GM19438 (cell line): ENCODE measurements around the gene UBE2M.

ENCODE experiments used
- ATAC-seq: cut with Tn5 transposase; IDR thresholded peaks from one replicate; pipeline ENCODE4 v1.9.1; 2021; ENCODE audit warnings: low read depth; ENCODE audit not compliant: unreplicated experiment

UBE2M gene

GRCh38 chr19:58571575-58571947 is 13.2 kb upstream of the UBE2M start:
- ATAC-seq, result no peak

DNA sequence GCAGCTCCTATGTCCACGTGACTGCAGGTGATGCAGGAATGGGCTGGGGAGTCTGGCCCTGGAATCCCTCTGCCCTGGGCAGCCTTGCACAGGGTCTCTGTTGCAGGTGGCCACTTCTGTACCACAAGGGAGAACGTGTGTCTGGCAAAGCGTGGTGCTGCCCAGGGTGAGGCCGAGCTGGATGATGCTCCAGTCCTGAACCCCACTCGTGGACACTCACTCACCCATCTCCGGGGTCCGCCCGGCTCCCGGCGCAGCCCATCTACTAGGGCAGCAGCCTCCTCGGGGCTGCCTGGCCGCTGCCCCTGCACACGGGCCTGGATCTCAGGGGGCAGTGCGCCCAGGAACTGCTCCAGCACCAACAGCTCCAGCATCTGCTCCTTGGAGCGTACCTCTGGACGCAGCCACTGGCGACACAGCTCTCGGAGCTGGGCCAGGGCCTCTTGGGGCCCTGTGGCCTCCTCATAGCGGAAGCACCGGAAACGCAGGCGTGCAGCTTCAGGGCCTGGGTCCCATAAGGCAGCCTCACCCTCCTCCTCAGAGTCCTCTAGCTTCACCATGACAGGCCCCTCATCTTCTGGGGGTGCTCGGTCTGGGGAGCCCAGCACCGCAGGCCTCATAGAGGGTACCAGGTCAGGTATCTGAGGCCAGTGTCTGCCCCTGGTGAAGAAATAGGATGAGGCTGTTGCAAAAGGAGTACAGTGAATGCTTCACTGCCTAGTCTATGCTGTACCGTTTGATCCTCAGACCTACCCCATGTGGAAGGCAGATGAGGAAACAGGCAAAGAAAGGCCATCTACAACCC is 12.6 kb upstream of the UBE2M start:
- ATAC-seq, result no peak

GRCh38 chr19:58569943-58570670 is 11.7 kb upstream of the UBE2M start:
- no peak for ATAC-seq

GRCh38 chr19:58569191-58569942 is 11.0 kb upstream of the UBE2M start:
- ATAC-seq, result no peak

DNA sequence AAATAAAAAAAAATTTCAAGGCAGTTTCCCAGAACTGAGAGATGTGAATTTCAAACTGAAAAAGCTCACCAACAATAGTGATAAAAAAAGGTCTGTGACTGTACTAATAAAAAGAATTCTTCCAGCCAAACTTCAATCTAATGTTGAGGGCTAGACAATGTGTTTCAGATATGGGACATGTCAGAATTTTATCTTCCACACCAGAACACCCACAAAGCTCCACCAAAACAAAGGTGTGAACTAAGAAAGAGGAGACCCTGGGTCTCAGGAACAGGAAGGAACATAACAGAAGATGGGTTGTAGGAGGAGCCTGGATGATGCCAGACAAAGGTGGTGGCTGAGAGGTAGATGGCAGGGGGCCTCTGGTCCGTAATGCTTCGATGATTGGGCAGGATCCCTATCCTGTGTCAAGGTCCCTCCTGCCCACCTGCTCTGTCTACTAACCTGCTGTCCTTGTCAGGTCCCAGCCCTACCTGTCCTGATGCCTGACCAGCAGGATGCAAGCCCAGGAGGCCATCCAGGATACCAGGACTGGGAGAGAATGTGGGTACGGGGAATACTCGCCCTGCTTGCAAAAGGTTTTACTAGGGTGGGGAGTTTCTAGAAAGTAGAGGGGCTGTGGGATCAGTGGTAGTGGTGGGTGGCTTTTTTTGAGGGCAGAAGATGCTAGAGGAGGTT is 10.2 kb upstream of the UBE2M start:
- no peak for ATAC-seq

DNA sequence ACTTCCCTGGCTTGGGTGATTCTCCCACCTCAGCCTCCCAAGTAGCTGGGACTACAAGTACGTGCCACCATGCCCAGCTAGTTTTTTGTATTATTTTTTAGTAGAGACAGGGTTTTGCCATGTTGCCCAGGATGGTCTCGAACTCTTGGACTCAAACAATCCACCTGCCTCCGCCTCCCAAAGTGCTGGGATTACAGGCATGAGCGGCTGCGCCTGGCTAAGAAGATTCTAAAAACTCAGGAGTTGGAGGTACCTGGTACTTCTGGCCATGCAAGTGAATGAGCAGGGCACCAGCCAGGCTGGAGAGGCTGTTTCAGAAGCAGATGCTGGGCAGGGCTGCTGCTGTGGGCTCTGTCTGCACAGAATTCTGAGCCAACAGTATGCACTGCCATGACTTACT is 8.6 kb upstream of the UBE2M start:
- ATAC-seq, result no peak

GRCh38 chr19:58563823-58564222 is 5.4 kb upstream of the UBE2M start:
- no peak for ATAC-seq

DNA sequence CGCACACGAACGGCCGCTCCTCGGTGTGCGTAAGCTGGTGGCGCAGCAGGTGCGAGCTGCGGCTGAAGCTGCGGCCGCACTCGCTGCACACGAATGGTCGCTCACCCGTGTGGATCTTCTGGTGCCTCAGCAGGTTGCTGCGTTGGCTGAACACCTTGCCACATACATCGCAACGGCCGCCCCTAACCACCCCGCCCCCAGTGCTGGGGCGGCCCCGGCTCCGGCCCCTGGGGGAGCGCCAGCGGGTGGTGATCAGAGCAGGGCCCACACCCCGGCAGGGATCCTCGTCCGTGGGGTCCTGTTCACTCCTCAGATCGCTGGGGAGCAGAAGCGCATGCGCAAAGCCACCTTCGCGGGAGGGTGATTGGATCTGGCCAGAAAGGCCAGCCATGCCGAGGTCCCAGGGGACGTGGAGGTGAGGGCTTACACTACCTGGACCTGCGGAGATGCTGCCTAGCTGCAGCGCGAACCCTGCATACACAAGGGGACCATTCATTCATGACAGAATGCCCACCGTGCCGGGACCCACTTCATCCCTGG is 4.7 kb upstream of the UBE2M start:
- no peak for ATAC-seq

DNA sequence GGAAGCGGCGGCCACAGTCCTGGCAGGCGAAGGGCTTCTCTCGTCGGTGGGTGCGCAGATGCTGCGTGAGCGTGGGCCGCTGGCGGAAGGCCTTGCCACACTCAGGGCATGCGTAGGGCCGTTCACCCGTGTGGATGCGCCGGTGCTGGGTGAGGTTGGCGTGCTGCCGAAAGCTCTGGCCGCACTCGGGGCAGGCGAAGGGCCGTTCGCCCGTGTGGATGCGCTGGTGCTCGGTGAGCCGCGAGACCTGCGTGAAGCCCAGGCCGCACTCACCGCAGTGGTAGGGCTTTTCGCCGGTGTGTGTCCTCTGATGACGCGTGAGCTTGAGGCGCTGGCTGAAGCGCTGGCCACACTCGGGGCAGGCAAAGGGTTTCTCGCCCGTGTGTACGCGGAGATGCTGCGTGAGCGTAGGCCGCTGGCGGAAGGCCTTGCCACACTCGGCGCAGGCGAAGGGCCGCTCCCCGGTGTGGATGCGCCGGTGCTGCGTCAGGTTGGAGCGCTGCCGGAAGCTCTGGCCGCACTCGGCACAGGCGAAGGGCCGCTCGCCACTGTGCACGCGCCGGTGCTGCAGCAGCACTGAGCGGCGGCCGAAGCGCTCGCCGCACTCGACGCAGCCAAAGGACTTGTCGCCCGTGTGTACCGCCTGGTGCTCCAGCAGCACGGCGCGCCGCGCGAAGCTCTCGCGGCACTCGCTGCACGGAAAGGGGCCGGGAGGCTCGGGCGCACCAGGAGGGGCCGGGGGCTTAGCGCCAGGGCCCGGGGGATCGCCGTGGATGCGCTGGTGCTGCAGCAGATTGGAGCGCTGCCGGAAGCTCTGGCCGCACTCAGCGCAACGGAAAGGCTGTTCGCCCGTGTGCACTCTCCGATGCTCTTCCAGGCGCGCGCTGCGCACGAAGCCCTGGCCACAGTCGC is 4.0 kb upstream of the UBE2M start:
- no peak for ATAC-seq

DNA sequence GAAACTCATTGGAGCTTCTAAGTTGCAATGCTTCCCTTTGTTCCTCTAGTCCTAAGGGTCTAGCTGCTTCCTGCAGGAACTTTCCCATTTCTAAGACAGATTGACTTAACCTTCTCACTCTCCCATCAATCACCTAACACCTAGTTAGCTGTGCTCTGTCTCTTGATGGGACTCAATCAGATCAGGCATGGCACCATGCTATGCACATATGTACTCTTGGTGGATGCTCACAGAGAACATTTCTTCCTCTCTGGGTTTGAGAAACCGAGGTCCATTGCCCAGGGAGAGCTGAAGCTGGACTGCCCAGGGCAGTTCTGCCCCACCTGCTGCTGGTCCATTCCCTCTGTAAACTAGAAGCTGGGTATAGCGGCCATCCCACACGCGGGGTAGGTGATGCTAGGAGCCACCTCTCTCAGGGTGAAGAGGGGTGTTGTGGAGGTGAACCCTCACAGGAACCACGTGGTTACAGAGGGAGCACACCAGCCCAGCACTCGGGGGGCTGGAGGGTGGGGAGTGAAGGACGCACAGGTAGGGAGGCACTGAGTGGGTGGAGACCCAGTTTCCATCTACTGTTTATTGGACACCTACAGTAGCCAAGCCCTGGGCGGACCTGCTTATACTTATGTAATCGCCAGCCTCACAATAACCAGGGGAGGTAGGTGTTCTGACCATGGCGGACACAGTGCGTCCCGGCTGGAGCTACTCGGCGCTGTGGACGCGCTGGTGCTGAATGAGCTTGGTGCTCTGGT is 3.1 kb upstream of the UBE2M start:
- no peak for ATAC-seq

GRCh38 chr19:58560921-58561320 is 2.5 kb upstream of the UBE2M start:
- ATAC-seq, result no peak

DNA sequence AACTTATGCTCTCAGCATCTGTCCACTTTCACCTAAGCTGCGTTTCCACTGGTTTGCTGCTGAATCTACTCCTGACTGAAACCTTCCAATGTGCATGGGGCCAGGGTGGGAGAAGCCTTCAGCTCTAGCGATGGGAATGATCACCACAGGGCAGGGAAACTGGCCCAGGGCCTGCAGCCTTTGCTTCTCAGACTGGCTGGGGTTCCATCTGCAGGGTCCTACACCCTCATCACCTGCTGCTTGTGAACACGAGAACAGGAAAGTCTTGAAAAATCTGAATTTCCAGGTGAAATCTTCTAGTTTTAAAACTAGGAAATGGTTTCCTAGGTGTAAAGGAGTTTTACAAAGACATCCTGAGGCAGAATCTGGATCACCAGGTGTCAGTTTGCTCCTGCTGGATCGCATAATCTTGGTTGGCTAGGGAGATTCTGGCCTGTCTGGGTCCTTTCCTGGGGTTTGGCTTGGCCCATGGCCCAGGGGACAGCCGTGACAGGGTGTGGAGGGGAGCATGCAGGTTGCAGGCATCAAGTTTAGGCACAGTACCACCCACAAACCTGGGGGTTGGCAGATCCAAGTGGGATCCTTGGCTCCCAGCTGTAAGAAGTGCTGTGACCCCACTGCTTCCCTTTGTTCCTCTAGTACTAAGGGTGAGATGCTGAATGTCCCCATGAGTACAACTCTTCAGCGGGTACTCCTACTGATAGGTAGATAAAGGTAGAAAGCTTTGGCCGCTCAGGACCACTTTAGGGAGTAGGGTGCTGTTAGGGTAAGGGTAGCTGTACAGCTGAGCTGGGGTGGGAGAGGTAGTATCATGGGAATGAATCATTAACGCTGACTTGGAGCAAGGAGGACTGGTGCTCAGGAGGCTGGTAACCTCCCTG is 1.8 kb upstream of the UBE2M start:
- no peak for ATAC-seq

GRCh38 chr19:58559275-58560006 is 1.0 kb upstream of the UBE2M start:
- ATAC-seq, result no peak

GRCh38 chr19:58558623-58559274 is 338 bp upstream of the UBE2M start:
- peak; percentile 50 for ATAC-seq

GRCh38 chr19:58557221-58558065 is 968 bp downstream of the UBE2M start:
- no peak for ATAC-seq
